Neural cell (in vitro differentiated cells): ENCODE data around the gene STK38L. TPM values are rescaled to one million over a fixed set of nuclear protein-coding genes. Genes with fewer than 3 reads are reported as not detected.

ENCODE experiments used
- H2AFZ ChIP-seq: fragments of 200-600, 300-800 bp; sonication (generic), shearing (Covaris generic); 2 replicates; pipeline ENCODE4 v1.6.0; 2014; ENCODE audit warnings: low read depth, mild to moderate bottlenecking, antibody characterized with exemption, low read length, moderate library complexity
- H3F3A ChIP-seq: fragments of 200-600 bp; shearing (Covaris generic); 2 replicates; pipeline ENCODE4 v1.6.1; 2016; ENCODE audit warnings: mild to moderate bottlenecking, moderate library complexity, mixed read lengths, antibody characterized with exemption, low read length; ENCODE audit not compliant: insufficient read depth, poor library complexity, severe bottlenecking
- H3K27ac ChIP-seq: fragments of 200-600, 300-800 bp; sonication (generic), shearing (Covaris generic); 2 replicates; pipeline ENCODE4 v1.5.1; 2014; ENCODE audit warnings: mild to moderate bottlenecking, low read length, moderate library complexity
- H3K27me3 ChIP-seq: fragments of 300-800, 200-600 bp; sonication (generic), shearing (Covaris generic); 2 replicates; pipeline ENCODE4 v1.6.0; 2014; ENCODE audit warnings: mild to moderate bottlenecking, low read depth, low read length, moderate library complexity; ENCODE audit not compliant: insufficient read depth
- H3K36me3 ChIP-seq: fragments of 300-800, 200-600 bp; sonication (generic), shearing (Covaris generic); 2 replicates; pipeline ENCODE4 v1.5.1; 2014; ENCODE audit warnings: mild to moderate bottlenecking, antibody characterized with exemption, low read length, moderate library complexity; ENCODE audit not compliant: insufficient read depth
- H3K4me2 ChIP-seq: fragments of 300-800, 200-600 bp; sonication (generic), shearing (Covaris generic); 2 replicates; pipeline ENCODE4 v1.6.0; 2014; ENCODE audit warnings: mild to moderate bottlenecking, low read length
- H3K4me3 ChIP-seq: fragments of 300-800, 200-600 bp; sonication (generic), shearing (Covaris generic); 2 replicates; pipeline ENCODE4 v1.5.1; 2014; ENCODE audit warnings: mild to moderate bottlenecking, low read length, moderate library complexity
- H3K79me2 ChIP-seq: fragments of 200-600 bp; shearing (Covaris generic); replicated peaks from 2 replicates; pipeline ENCODE4 v1.6.0; 2014; ENCODE audit warnings: mild to moderate bottlenecking, low read length, moderate library complexity; ENCODE audit not compliant: insufficient read depth
- H3K9ac ChIP-seq: fragments of 300-800, 200-600 bp; sonication (generic), shearing (Covaris generic); 2 replicates; pipeline ENCODE4 v1.6.1; 2016; ENCODE audit warnings: mild to moderate bottlenecking, low read length, mixed read lengths
- H3K9me2 ChIP-seq: fragments of 200-600 bp; shearing (Covaris generic); 2 replicates; pipeline ENCODE4 v1.6.1; 2016; ENCODE audit warnings: mild to moderate bottlenecking, low read length, mixed read lengths; ENCODE audit not compliant: insufficient read depth
- H3K9me3 ChIP-seq: fragments of 200-600, 300-800 bp; sonication (generic), shearing (Covaris generic); 2 replicates; pipeline ENCODE4 v1.6.1; 2016; ENCODE audit warnings: mild to moderate bottlenecking, mixed run types, low read length, moderate library complexity, mixed read lengths
- H4K20me1 ChIP-seq: fragments of 200-600 bp; shearing (Covaris generic); 2 replicates; pipeline ENCODE4 v1.6.1; 2016; ENCODE audit warnings: mild to moderate bottlenecking, mixed run types; ENCODE audit not compliant: insufficient read depth
- CTCF ChIP-seq: fragments of 450-650 bp; IDR thresholded peaks from 2 replicates; pipeline ENCODE4 v1.5.1; 2014; ENCODE audit warnings: antibody characterized with exemption, mild to moderate bottlenecking, moderate library complexity; ENCODE audit not compliant: poor library complexity, severe bottlenecking
- EP300 ChIP-seq: fragments of 450-650 bp; conservative IDR thresholded peaks from 2 replicates; pipeline ENCODE4 v1.6.1; 2014; ENCODE audit warnings: antibody characterized with exemption, mild to moderate bottlenecking, moderate library complexity; ENCODE audit not compliant: poor library complexity, severe bottlenecking
- EZH2 ChIP-seq: fragments of 200-600, 300-800 bp; shearing (Covaris generic), sonication (generic); IDR thresholded peaks from 2 replicates; pipeline ENCODE4 v1.6.1; 2014; ENCODE audit warnings: antibody characterized with exemption, low read length, borderline replicate concordance, mild to moderate bottlenecking; ENCODE audit not compliant: insufficient read depth, poor library complexity, severe bottlenecking
- MXI1 ChIP-seq: fragments of 450-650 bp; conservative IDR thresholded peaks from 2 replicates; pipeline ENCODE4 v1.6.1; 2014; ENCODE audit warnings: antibody characterized with exemption, mild to moderate bottlenecking; ENCODE audit not compliant: poor library complexity, severe bottlenecking
- POLR2AphosphoS5 ChIP-seq: IDR thresholded peaks from 2 replicates; pipeline ENCODE4 v1.6.1; 2012
- RAD21 ChIP-seq: fragments of 450-650 bp; conservative IDR thresholded peaks from 2 replicates; pipeline ENCODE4 v1.6.1; 2014; ENCODE audit warnings: antibody characterized with exemption, mild to moderate bottlenecking, moderate library complexity
- SMC3 ChIP-seq: fragments of 450-650 bp; conservative IDR thresholded peaks from 2 replicates; pipeline ENCODE4 v1.6.1; 2014; ENCODE audit warnings: antibody characterized with exemption, mild to moderate bottlenecking, moderate library complexity; ENCODE audit not compliant: poor library complexity
- TAF1 ChIP-seq: IDR thresholded peaks from 2 replicates; pipeline ENCODE4 v1.6.1; 2012; ENCODE audit warnings: low read depth
- polyA plus RNA-seq: library from polyadenylated mRNA; depleted of rRNA; stranded (reverse); fragments of >200 nt; gene quantifications from 2 replicates; pipeline ENCODE4 v1.2.3, GENCODE V29; 2014
- TF ChIP-seq, protein P1 (sequence below): IDR thresholded peaks from 2 replicates; pipeline ENCODE4 v1.6.1; 2012; ENCODE audit warnings: borderline replicate concordance

Gene STK38L
- polyA plus RNA-seq, 1 donor from 2014 or later: 31.5 TPM

DNA sequence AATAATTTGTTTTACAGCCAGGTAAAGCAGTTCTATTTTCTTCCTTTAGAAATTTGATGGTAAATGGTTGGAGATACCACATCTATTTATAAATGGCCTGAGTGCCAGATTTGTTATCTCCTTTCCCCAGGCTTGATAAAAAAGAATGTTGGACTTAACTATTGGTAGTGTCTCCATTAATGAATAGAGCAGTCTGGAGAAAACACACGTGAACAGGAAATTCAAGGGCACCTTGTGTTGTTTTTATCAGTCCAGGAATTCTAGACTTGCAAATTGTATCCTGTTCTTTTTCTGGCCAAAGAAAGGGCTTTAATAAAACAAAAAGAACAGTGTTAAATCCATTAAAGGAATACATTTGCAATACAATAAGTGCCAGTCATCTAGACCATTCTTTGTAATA lies 47.8 kb downstream of the STK38L start:
- Histone ChIP-seq H3K4me2 (no peak overlapping the region), H3K9me2 (no peaks in the 10 kb centered on the region), H3K4me3 (no peak overlapping the region), H4K20me1 (no peaks in the 10 kb centered on the region), H3K27me3 (no peaks in the 10 kb centered on the region), H3K36me3 (no peaks in the 10 kb centered on the region), H3K27ac (no peak overlapping the region), H3F3A (no peaks in the 10 kb centered on the region), H3K9me3 (no peaks in the 10 kb centered on the region), H3K79me2 (no peaks in the 10 kb centered on the region), H3K9ac (no peak overlapping the region), H2AFZ (no peak overlapping the region)
- TF ChIP-seq CTCF (no peak), EP300 (no peak), TAF1 (no peak), RAD21 (no peak), POLR2AphosphoS5 (no peak), SMC3 (no peak), MXI1 (no peak), EZH2 (no peak)
- TF ChIP-seq, protein P1, sequence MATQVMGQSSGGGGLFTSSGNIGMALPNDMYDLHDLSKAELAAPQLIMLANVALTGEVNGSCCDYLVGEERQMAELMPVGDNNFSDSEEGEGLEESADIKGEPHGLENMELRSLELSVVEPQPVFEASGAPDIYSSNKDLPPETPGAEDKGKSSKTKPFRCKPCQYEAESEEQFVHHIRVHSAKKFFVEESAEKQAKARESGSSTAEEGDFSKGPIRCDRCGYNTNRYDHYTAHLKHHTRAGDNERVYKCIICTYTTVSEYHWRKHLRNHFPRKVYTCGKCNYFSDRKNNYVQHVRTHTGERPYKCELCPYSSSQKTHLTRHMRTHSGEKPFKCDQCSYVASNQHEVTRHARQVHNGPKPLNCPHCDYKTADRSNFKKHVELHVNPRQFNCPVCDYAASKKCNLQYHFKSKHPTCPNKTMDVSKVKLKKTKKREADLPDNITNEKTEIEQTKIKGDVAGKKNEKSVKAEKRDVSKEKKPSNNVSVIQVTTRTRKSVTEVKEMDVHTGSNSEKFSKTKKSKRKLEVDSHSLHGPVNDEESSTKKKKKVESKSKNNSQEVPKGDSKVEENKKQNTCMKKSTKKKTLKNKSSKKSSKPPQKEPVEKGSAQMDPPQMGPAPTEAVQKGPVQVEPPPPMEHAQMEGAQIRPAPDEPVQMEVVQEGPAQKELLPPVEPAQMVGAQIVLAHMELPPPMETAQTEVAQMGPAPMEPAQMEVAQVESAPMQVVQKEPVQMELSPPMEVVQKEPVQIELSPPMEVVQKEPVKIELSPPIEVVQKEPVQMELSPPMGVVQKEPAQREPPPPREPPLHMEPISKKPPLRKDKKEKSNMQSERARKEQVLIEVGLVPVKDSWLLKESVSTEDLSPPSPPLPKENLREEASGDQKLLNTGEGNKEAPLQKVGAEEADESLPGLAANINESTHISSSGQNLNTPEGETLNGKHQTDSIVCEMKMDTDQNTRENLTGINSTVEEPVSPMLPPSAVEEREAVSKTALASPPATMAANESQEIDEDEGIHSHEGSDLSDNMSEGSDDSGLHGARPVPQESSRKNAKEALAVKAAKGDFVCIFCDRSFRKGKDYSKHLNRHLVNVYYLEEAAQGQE: no peak

DNA sequence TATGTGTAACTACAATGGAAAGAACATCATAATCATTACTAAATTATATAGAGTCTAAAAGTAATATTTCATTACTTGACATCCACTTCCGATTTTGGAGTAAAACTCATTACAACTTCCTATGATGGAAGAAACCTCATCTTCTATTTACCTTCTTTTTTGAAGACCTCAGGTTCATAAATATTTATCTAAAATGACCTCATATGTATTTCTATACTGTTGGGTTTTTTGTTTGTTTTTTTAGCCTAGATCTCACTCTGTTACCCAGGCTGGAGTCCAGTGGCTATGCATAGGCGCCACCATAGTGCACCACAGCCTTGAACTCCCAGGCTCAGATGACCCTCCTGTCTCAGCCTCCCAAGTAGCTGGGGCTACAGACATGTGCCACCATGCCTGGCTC lies 48.6 kb downstream of the STK38L start:
- Histone ChIP-seq H4K20me1 (no peaks in the 10 kb centered on the region), H3F3A (no peaks in the 10 kb centered on the region), H3K79me2 (no peaks in the 10 kb centered on the region), H3K27me3 (no peaks in the 10 kb centered on the region), H3K4me3 (no peak overlapping the region), H2AFZ (no peak overlapping the region), H3K4me2 (no peak overlapping the region), H3K36me3 (no peaks in the 10 kb centered on the region), H3K27ac (no peak overlapping the region), H3K9me3 (no peaks in the 10 kb centered on the region), H3K9me2 (no peaks in the 10 kb centered on the region), H3K9ac (no peak overlapping the region)
- no peak for TF ChIP-seq CTCF
- TF ChIP-seq MXI1: no peak
- TF ChIP-seq, protein P1: no peak
- TF ChIP-seq SMC3: no peak
- TF ChIP-seq RAD21: no peak
- no peak for TF ChIP-seq EZH2
- TF ChIP-seq EP300: no peak
- TF ChIP-seq TAF1: no peak
- TF ChIP-seq POLR2AphosphoS5: no peak
